ENCODE data around the gene AHI1. TPM values are rescaled to one million over a fixed set of nuclear protein-coding genes. Genes with fewer than 3 reads are reported as not detected.
A peak's percentile ranks its signal among the peaks of the same experiment; 100 is the strongest.

Gene AHI1
- polyA plus RNA-seq, 1 experiment, result 29.0 TPM

GRCh38 chr6:135424385-135424784 lies 73.2 kb downstream of the AHI1 start:
- POLR2A ChIA-PET, result no interaction called here
- no peak overlapping the region for H3K27ac ChIP-seq (ENCODE audit: low read depth, low read length)
- H3K9me3 ChIP-seq (ENCODE audit: control insufficient read depth, insufficient read depth, low read length), result no peaks in the 10 kb centered on the region
- CTCF ChIA-PET, result interaction anchor here (0.6 to 4.5 kb wide), 22 partner anchors 8 to 802 kb away, joined by 3 to 77 read pairs (median 3); no protein-coding TSS in a partner anchor
- H3K4me3 ChIP-seq (ENCODE audit: low read depth, low read length), result no peak overlapping the region
- DNase-seq (ENCODE audit: low read depth, low spot score), result no peak
- no peaks in the 10 kb centered on the region for H3K27me3 ChIP-seq (ENCODE audit: control insufficient read depth, insufficient read depth, low read length)
- TF ChIP-seq, protein P1, sequence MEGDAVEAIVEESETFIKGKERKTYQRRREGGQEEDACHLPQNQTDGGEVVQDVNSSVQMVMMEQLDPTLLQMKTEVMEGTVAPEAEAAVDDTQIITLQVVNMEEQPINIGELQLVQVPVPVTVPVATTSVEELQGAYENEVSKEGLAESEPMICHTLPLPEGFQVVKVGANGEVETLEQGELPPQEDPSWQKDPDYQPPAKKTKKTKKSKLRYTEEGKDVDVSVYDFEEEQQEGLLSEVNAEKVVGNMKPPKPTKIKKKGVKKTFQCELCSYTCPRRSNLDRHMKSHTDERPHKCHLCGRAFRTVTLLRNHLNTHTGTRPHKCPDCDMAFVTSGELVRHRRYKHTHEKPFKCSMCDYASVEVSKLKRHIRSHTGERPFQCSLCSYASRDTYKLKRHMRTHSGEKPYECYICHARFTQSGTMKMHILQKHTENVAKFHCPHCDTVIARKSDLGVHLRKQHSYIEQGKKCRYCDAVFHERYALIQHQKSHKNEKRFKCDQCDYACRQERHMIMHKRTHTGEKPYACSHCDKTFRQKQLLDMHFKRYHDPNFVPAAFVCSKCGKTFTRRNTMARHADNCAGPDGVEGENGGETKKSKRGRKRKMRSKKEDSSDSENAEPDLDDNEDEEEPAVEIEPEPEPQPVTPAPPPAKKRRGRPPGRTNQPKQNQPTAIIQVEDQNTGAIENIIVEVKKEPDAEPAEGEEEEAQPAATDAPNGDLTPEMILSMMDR (IDR thresholded peaks at IDR 0.05; ENCODE audit: low read depth, low read length), result no peak

DNA sequence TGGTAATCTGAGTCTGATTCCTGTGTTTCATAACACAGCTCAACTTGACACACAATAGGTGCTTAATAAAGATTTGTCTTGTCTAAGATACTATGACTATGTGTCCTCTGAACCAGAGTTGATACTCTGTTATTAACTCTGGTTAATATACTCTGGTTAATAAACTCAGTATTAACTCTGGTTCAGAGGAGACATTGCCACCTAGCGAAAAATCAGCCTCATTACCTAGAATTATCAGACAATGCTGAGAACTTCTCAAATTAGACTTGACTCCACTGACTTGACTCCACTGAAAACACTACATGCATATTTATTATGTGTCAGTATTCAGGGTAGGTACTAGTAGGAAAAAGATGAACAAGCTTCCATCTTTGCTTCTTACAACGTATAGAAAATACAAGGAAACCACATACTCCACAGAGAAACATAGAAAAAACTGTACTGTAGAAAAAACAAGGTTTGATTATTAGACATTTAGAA lies 73.9 kb downstream of the AHI1 start:
- Histone ChIP-seq H3K27me3 (ENCODE audit: control insufficient read depth, insufficient read depth, low read length) (no peaks in the 10 kb centered on the region), H3K4me3 (ENCODE audit: low read depth, low read length) (no peak overlapping the region), H3K27ac (ENCODE audit: low read depth, low read length) (no peak overlapping the region), H3K9me3 (ENCODE audit: control insufficient read depth, insufficient read depth, low read length) (no peaks in the 10 kb centered on the region)
- peak; percentile 8 for DNase-seq (ENCODE audit: low read depth, low spot score)
- ChIA-PET CTCF (interaction anchor here (0.6 to 4.5 kb wide), 29 partner anchors 8 to 1030 kb away, joined by 3 to 77 read pairs (median 4); no protein-coding TSS in a partner anchor), POLR2A (no interaction called here)
- TF ChIP-seq, protein P1 (IDR thresholded peaks at IDR 0.05; ENCODE audit: low read depth, low read length), result peak; percentile 74

DNA sequence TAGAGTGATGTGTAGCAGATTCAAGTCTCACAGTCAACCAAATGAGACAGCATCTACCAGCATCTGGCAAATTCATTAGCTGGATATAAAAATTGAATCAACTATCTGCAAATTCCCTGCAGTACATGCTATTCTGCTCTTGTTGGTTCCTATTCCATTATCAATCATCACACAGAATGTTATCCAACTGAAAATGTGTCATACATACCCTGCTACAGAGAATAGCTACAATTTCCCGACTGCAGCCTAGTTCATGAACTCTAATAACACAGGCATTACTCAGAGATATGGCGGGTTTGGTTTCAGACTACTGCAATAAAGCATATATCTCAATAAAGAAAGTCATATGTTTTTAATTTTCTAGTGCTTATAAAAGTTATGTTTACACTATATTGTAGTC lies 78.4 kb downstream of the AHI1 start:
- Histone ChIP-seq H3K4me3 (ENCODE audit: low read depth, low read length) (no peak overlapping the region), H3K27me3 (ENCODE audit: control insufficient read depth, insufficient read depth, low read length) (no peaks in the 10 kb centered on the region), H3K9me3 (ENCODE audit: control insufficient read depth, insufficient read depth, low read length) (no peaks in the 10 kb centered on the region), H3K27ac (ENCODE audit: low read depth, low read length) (no peak overlapping the region)
- ChIA-PET POLR2A (interaction anchor here (0.6 kb wide), 1 partner anchor 236 kb away, joined by 3 read pairs; no protein-coding TSS in a partner anchor), CTCF (no interaction called here)
- DNase-seq (ENCODE audit: low read depth, low spot score), result peak; percentile 45
- TF ChIP-seq, protein P1 (IDR thresholded peaks at IDR 0.05; ENCODE audit: low read depth, low read length), result no peak

DNA sequence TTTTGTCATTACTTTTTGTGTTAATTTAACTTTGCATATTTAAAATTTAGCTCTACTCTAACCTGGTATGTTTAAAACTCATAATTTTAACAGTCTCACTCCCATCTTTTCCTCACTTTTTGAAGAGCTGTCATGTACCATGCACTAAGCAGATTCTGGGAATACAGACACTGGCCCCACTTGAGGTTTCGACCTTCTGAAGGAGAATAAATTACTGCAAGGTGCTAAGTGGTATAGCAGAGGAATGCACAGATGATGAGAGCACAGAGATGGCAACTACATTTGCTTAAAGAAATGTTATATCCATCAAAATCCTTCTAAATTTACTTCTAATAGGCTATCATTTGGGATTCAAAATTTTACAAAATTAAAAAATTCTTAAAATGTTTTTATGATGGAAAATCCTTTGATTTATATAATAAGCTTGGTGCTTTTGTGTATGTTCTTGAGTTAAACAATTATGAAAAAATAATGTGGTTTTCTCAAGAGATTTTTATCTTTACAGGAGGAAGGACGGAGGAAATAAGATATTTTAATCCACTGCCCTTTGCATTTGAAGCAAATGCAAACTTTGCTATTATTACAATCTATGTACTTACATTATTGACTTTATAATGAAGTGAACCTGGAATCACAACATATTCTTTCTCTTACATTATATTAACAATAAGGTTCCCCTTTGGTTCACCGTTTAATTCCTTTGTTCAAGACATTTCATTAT lies 79.3 kb downstream of the AHI1 start:
- no peaks in the 10 kb centered on the region for H3K9me3 ChIP-seq (ENCODE audit: control insufficient read depth, insufficient read depth, low read length)
- H3K27me3 ChIP-seq (ENCODE audit: control insufficient read depth, insufficient read depth, low read length), result no peaks in the 10 kb centered on the region
- H3K4me3 ChIP-seq (ENCODE audit: low read depth, low read length), result no peak overlapping the region
- ChIA-PET POLR2A (no interaction called here), CTCF (interaction anchor here (0.6 to 1.5 kb wide), 2 partner anchors 274 to 286 kb away, joined by 5 read pairs; no protein-coding TSS in a partner anchor)
- TF ChIP-seq, protein P1 (IDR thresholded peaks at IDR 0.05; ENCODE audit: low read depth, low read length), result no peak
- DNase-seq (ENCODE audit: low read depth, low spot score), result no peak
- no peak overlapping the region for H3K27ac ChIP-seq (ENCODE audit: low read depth, low read length)

- H3K27ac ChIP-seq (ENCODE audit: low read depth, low read length), result no peak overlapping the region
- H3K27me3 ChIP-seq (ENCODE audit: control insufficient read depth, insufficient read depth, low read length), result no peaks in the 10 kb centered on the region
- TF ChIP-seq, protein P1 (IDR thresholded peaks at IDR 0.05; ENCODE audit: low read depth, low read length), result no peak
- POLR2A ChIA-PET, result no interaction called here
- CTCF ChIA-PET, result interaction anchor here (1.1 kb wide), 1 partner anchor 268 kb away, joined by 5 read pairs; no protein-coding TSS in a partner anchor
- no peaks in the 10 kb centered on the region for H3K9me3 ChIP-seq (ENCODE audit: control insufficient read depth, insufficient read depth, low read length)
- no peak for DNase-seq (ENCODE audit: low read depth, low spot score)
- no peak overlapping the region for H3K4me3 ChIP-seq (ENCODE audit: low read depth, low read length)
Measured at GRCh38 chr6:135412761-135413160, 84.8 kb downstream of the AHI1 start.
